T47D (cell line): ENCODE measurements around the gene RBMS3.
"Not testable (repeated sequence)": the region's sequence is repeated elsewhere in the genome, so short reads cannot be mapped to it uniquely, and the experiment has no call there.

Source experiments
- DNase-seq, 2 experiments: peaks; one replicate each; pipeline versions ENCODE4 v3.0.0 to v3.0.0-alpha.2; 2011 to 2012; ENCODE audit warnings: low read depth in 1 of 2, low spot score in 1 of 2
- JUND ChIP-seq: IDR thresholded peaks from 2 replicates; pipeline ENCODE4 v1.6.1; 2012; ENCODE audit warnings: low read depth
- in situ Hi-C: cut with HindIII; loops from 2 replicates; pipeline ENCODE4 v1.10.0; 2016; ENCODE audit warnings: low sequenced_read_pairs, low pct_unique_long_range_greater_than_20kb

RBMS3 gene

DNA sequence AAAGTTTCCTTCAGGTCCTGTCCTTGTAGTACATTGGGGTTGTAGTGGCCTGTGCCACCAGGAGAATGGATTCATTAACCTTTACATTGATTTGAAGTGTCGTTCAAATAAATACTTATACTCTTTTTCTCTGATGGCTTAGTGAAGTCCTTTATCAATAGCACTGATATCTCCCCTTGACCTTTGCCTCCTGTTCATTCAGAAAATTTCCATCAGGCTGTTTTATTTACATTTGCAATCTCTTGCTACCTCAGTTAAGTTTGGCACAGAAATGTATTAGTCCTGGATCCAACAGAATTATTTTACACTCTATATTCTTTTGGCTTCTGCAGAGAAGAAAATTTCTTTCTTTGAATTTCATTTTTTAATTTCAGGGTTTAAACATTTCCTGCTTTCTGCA lies 497.0 kb downstream of the RBMS3 start:
- no peak for TF ChIP-seq JUND
- no peak for DNase-seq
- in situ Hi-C loops, result no loop called here

GRCh38 chr3:29789686-29790085 lies 508.8 kb downstream of the RBMS3 start:
- in situ Hi-C loops, result no loop called here
- DNase-seq, result no peak

DNA sequence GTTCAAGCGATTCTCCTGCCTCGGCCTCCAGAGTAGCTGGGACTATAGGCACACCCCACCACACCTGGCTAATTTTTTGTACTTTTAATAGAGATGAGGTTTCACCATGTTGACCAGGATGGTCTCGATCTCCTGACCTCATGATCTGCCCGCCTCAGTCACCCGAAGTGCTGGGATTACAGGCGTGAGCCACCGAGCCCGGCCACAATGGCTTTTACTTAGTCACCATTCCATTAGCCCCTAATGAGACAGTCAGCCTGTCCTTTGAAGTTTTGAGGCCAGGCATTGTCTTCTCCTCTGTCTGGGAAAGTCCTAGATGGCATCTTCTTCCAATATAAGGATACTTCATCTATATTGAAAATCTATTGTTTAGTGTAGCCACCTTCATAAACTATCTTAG lies 515.9 kb downstream of the RBMS3 start:
- DNase-seq, result no peak
- no peak for TF ChIP-seq JUND
- in situ Hi-C loops, result no loop called here

More at GRCh38 chr3:29789686-29790085, 508.8 kb downstream of the RBMS3 start:
- no peak for TF ChIP-seq JUND

DNA sequence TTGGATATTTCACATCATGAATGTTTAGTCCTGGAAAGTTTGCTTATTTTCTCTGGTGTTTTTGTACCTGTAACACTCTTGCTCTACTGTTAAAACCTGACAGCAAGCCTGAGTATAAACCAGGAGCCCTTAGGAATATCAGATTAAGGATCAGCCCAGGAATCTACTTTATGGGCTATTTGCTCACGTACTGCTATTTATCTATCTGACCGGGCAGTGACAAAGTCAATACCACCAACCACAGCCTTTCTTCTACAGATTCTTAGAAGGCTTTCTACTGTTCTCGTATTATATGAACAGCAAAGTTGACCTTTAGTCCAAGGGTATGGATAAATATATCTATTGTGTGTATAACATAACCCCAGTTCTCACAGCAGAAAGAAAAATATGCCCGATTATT lies 521.2 kb downstream of the RBMS3 start:
- DNase-seq, result no peak
- in situ Hi-C loops, result no loop called here
- no peak for TF ChIP-seq JUND

DNA sequence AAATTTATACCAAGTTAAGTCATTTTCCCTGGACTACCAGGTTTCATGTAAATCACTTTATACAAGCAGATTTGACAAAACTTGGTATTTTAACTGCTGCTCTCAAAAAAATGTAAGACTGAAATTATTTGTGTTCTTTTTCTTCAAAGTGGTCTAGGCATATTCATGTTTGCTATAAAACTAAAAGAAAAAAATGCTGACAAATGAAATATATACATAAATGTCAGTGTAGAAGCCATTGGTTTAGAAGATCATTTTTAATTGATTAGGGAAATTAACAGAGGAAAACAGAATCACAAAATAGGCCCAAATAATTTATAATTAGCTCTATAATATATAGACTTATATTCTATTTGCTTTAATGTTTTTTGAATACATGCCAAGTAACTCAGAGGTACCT lies 523.2 kb downstream of the RBMS3 start:
- no peak for DNase-seq
- TF ChIP-seq JUND, result no peak
- in situ Hi-C loops, result no loop called here

GRCh38 chr3:29805757-29806156 lies 524.9 kb downstream of the RBMS3 start:
- DNase-seq, result peak in 1 of 2 experiments; percentile 17
- in situ Hi-C loops, result no loop called here
- TF ChIP-seq JUND, result no peak

DNA sequence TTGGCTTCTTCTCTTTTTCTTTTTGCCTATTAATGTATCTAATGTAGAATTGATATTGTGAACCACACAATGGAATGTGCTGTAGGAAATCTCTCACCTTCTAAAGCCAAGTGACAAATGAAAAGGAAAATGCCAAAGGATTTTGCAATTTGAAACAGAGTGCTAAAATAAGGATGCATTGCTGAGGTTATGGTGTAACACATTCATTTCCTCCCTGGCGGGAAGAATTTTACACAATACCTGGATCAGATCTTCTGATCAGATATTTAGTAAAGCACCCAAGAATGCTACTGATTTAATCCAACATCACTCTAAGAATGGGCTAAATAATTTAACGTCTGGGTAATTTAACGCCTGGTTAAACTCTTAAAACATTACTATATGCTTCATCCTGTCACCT lies 527.5 kb downstream of the RBMS3 start:
- in situ Hi-C loops, DNase-seq: not testable (repeated sequence)

DNA sequence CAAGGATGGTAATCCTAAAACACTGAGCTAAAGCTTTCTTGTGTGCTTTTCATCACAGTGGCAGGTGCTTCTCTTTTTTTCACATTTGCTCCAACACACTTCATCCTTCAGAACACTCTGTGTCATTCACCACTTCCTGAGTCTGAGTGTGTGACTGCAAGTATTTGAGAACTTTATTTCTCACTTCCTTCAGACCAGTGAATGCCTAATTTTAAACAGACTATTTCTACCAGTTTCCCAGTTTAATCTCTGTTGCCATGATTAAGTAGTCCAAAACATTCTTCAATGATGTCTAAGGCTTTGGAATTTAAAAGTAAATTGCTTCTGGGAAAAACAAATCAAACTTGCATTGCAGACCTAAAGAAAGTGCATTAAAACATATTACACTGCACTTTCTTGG lies 541.2 kb downstream of the RBMS3 start:
- in situ Hi-C loops, result no loop called here
- no peak for TF ChIP-seq JUND
- no peak for DNase-seq

DNA sequence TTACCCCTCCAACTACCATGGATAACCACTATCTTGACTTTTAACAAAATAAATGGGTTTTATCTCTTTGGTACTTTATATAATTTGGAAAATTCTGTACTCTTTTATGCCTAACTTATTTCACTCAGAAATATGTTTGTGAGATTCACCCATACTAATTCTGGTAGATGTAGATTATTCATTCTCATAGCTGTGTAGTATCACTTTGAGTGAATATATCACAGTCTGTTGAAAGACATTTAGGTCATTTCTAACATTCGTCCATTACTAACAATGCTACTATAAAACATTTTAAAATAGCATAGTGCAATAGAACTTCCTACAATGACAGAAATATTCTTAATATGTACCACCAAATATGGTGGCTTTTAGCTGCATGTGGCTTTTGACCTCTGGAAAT lies 542.4 kb downstream of the RBMS3 start:
- no peak for DNase-seq
- TF ChIP-seq JUND, result no peak
- in situ Hi-C loops, result no loop called here

DNA sequence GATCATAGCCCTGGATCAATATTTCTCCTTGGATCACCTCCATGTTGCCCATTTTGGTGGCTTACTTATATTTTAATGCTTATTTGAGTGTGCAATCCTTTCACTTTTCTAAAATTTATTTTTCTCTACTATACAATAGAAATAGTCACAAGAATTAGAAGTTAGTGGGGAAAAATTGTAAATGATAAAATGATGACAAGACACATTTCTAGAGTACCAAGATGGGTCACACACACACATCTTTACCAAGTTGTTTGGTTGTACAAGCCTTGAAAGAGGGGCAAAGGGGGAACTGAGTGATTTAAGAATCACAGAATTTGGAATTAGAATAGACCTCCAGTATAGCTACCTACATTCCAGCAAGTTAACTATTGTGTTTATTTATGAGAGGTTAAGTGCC lies 545.8 kb downstream of the RBMS3 start:
- no peak for DNase-seq
- in situ Hi-C loops, result no loop called here
- TF ChIP-seq JUND, result no peak

DNA sequence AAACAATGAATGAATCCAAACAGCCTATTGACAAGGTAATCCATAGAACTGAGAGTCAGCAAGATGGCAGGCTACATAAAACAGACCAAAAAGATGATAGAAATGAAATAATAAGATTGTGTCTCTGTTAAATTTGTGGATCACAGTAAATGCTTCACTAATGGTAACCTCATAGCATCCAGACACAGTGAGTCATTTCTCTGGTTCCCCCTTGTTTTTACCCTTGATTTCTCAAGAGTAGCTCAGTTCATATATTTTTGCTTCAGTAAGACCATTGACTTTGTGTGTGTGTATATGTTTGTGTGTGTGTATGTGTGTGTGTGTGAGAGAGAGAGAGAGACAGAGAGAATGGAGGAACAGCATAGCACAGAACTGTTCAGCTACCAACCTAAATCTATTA lies 546.9 kb downstream of the RBMS3 start:
- TF ChIP-seq JUND, result no peak
- in situ Hi-C loops, result no loop called here
- no peak for DNase-seq

GRCh38 chr3:29829340-29829739 lies 548.5 kb downstream of the RBMS3 start:
- in situ Hi-C loops, result no loop called here

DNA sequence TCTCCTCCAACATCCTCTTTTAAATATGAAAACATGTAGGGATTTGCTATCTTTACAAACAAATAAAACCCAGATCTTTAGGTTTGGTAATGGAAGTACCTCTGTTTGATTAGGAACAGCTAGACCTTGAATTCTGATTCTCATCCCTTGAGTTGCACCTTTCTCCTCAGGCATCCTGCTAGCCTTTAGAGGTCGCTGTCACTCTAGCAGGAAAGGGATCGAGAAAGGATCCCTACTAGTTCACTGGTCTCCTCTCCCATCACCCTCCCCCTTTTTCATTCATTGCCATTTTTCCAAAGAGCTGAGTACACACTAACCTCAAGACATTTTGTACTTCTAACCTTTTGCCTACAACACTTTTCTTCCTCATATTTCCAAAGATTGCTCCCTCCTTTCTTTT lies 569.8 kb downstream of the RBMS3 start:
- in situ Hi-C loops, result no loop called here
- DNase-seq, result peak in 1 of 2 experiments; percentile 32
- TF ChIP-seq JUND, result no peak

More at GRCh38 chr3:29829340-29829739, 548.5 kb downstream of the RBMS3 start:
- DNase-seq, result no peak
- TF ChIP-seq JUND, result no peak

DNA sequence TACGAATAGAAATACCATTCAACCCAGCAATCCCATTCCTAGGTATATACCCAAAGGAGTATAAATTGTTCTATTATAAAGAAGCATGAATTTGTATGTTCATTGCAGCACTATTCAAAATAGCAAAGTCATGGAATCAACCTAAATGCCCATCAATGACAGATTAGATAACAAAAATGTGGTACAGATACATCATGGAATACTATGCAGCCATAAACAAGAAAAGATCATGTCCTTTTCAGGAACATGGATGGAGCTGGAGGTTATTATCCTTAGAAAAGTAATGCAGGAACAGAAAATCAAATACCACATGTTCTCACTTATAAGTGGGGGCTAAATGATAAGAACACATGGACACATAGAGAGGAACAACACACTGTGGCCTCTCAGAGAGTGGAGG lies 571.9 kb downstream of the RBMS3 start:
- no peak for DNase-seq
- no peak for TF ChIP-seq JUND
- in situ Hi-C loops, result no loop called here
